Measurements from ENCODE around the gene C9orf72. TPM values are rescaled to one million over a fixed set of nuclear protein-coding genes. Genes with fewer than 3 reads are reported as not detected.

Gene C9orf72
- total RNA-seq, 1 donor from 2014 or later, result 32.9 TPM

DNA sequence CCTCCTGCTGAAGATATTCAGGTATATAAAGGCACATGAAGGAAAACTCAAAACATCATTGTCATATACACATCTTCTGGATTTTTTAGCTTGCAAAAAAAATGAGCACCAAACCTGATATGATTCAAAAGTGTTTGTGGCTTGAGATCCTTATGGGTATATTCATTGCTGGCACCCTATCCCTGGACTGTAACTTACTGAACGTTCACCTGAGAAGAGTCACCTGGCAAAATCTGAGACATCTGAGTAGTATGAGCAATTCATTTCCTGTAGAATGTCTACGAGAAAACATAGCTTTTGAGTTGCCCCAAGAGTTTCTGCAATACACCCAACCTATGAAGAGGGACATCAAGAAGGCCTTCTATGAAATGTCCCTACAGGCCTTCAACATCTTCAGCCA is 49.0 kb downstream of the C9orf72 start, which contains the start of gene IFNK:
TSS of gene IFNK (plus strand) at position 55 of the 400 bp plus-strand sequence. CDS start at position 102, 47 bp downstream.
- Mint-ChIP-seq H3K36me3 (ENCODE audit: low read depth) (peaks cover 16% of the 10 kb centered on the region), H3K9me3 (no peaks in the 10 kb centered on the region), H3K27ac (ENCODE audit: unreplicated experiment) (no peak within 1 kb of the TSS), H3K4me1 (peaks cover 28% of the 10 kb centered on the region), H3K27me3 (ENCODE audit: low read depth) (no peaks in the 10 kb centered on the region), H3K4me3 (no peak within 1 kb of the TSS)
- TF ChIP-seq, protein P1, sequence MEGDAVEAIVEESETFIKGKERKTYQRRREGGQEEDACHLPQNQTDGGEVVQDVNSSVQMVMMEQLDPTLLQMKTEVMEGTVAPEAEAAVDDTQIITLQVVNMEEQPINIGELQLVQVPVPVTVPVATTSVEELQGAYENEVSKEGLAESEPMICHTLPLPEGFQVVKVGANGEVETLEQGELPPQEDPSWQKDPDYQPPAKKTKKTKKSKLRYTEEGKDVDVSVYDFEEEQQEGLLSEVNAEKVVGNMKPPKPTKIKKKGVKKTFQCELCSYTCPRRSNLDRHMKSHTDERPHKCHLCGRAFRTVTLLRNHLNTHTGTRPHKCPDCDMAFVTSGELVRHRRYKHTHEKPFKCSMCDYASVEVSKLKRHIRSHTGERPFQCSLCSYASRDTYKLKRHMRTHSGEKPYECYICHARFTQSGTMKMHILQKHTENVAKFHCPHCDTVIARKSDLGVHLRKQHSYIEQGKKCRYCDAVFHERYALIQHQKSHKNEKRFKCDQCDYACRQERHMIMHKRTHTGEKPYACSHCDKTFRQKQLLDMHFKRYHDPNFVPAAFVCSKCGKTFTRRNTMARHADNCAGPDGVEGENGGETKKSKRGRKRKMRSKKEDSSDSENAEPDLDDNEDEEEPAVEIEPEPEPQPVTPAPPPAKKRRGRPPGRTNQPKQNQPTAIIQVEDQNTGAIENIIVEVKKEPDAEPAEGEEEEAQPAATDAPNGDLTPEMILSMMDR (conservative IDR thresholded peaks at IDR 0.05), result no peak
- no peak for DNase-seq (ENCODE audit: low read depth, low spot score)

DNA sequence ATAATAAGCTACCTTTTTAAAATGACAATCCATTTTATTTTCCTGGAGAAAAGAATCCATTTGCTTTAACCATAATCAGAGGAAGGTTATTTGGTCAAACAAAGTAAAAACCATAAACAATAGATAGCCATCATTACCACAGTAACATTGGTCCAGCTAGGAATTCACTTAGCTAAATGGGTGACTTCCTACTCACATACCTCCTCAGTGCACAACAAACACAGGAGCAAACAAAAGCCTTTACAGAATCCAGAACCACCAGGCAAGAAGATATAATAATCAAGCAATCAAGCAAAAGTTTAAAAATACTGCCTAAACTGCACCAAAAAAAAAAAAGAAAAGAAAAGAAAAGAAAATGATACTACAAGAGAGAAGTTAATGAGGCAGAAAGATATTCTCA is 50.1 kb downstream of the C9orf72 start:
- Mint-ChIP-seq H3K27me3 (ENCODE audit: low read depth) (no peaks in the 10 kb centered on the region), H3K4me3 (no peak overlapping the region), H3K4me1 (peaks cover 29% of the 10 kb centered on the region), H3K27ac (ENCODE audit: unreplicated experiment) (no peak overlapping the region), H3K36me3 (ENCODE audit: low read depth) (peaks cover 17% of the 10 kb centered on the region), H3K9me3 (no peaks in the 10 kb centered on the region)
- TF ChIP-seq, protein P1 (conservative IDR thresholded peaks at IDR 0.05), result no peak
- no peak for DNase-seq (ENCODE audit: low read depth, low spot score)

DNA sequence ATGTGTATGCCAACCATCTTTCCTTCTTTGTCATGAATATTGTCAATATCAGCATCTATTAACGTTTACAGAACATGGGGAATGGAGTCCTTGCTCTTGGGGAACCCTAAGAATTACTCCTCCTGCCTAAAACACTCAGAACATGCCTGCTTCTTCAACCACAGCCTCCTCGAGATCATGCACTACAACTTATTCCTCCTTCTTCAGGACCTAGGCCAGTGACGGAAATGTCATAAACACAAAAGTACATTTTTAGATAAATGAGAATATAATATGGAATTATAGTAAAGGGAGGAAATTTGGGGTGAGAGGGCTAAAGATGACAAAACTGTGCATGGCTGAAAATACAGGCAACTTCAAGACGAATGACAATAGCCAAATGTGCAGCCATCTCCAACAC is 52.3 kb downstream of the C9orf72 start:
- Mint-ChIP-seq H3K27ac (ENCODE audit: unreplicated experiment) (no peak overlapping the region), H3K9me3 (no peaks in the 10 kb centered on the region), H3K4me3 (no peak overlapping the region), H3K36me3 (ENCODE audit: low read depth) (peaks cover 19% of the 10 kb centered on the region), H3K27me3 (ENCODE audit: low read depth) (no peaks in the 10 kb centered on the region), H3K4me1 (peaks cover 14% of the 10 kb centered on the region)
- TF ChIP-seq, protein P1 (conservative IDR thresholded peaks at IDR 0.05), result no peak
- DNase-seq (ENCODE audit: low read depth, low spot score), result no peak

DNA sequence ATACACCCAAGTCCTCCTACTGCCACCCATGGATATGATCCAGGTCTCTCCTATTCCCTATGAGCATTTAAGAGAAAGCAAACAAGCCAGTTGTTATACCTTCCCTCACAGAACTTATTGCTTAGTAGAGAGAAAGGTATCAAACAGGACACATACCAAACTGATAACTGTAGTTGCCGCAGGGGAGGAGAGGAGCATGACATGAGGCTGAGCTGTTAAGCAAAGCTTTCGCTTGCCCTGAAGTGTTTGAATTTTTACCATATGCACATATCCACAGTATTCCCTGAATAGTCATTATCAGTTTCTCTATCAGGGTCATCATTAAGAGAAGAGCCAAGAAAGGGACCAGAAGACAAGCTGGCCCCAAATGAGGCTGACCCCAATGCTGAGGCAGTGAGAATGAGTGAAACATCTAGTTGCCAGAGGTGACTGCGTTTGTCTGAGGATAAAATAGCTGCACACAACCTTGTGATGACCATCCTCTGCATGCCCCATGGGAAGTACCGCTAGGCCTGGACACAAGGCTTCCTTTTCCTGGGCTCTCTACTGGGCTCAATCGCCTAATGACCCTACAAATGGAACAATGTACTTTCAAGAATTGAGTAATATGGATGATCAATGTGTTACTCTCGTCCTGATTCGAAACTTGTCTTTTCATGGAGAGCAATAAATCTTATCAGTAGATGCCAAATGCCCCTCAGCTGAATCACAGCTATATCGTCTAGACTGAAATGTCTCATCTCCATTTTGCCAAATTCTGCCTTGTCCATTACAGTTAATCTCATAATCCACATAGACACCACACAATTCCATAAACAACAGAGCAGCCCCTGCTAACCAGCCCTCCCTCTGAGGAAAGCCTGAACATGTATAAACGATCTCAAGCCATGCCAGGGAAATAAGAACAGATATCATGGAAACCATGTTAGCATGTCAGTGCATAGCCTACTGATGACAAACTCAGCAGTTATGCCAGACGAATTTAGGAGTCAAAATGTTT is 53.5 kb downstream of the C9orf72 start:
- Mint-ChIP-seq H3K36me3 (ENCODE audit: low read depth) (peaks cover 14% of the 10 kb centered on the region), H3K9me3 (no peaks in the 10 kb centered on the region), H3K27ac (ENCODE audit: unreplicated experiment) (no peak overlapping the region), H3K4me3 (no peak overlapping the region), H3K4me1 (peaks cover 14% of the 10 kb centered on the region), H3K27me3 (ENCODE audit: low read depth) (no peaks in the 10 kb centered on the region)
- TF ChIP-seq, protein P1 (conservative IDR thresholded peaks at IDR 0.05), result no peak
- DNase-seq (ENCODE audit: low read depth, low spot score), result no peak

DNA sequence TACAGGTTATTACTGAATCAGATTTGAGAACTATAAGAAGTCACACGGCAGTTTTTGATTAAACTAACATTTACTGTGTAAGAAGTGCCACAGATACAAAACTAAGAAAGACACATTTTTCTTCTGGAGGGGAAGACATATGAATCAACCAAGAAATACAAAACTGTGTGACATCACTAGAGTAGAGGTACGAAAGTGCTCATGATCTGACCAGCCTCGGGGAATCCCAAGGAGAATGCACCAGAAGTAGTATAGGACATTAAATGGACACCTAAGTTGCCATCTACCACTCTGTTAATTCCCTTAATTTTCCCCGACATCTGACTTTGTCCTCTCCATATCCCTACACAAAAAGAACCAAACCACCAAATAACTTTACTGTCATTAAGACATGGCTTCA is 54.5 kb downstream of the C9orf72 start:
- TF ChIP-seq, protein P1 (conservative IDR thresholded peaks at IDR 0.05), result no peak
- Mint-ChIP-seq H3K9me3 (no peaks in the 10 kb centered on the region), H3K4me3 (no peak overlapping the region)

More for the DNA sequence above, 54.5 kb downstream of the C9orf72 start:
- peaks cover 14% of the 10 kb centered on the region for H3K4me1 Mint-ChIP-seq
- H3K27me3 Mint-ChIP-seq (ENCODE audit: low read depth), result no peaks in the 10 kb centered on the region
- no peak for DNase-seq (ENCODE audit: low read depth, low spot score)
- no peak overlapping the region for H3K27ac Mint-ChIP-seq (ENCODE audit: unreplicated experiment)
- H3K36me3 Mint-ChIP-seq (ENCODE audit: low read depth), result peaks cover 9% of the 10 kb centered on the region

Measured in neural crest cell (in vitro differentiated cells).